ENCODE data around the gene COX11.

- TF ChIP-seq KDM4B (CRISPR knock-in tag; IDR thresholded peaks at IDR 0.05) = no peak
- TF ChIP-seq FOXK2 (IDR thresholded peaks at IDR 0.05) = no peak
- TF ChIP-seq ELF1 (CRISPR knock-in tag; IDR thresholded peaks at IDR 0.05) = no peak
- TF ChIP-seq, protein P1, sequence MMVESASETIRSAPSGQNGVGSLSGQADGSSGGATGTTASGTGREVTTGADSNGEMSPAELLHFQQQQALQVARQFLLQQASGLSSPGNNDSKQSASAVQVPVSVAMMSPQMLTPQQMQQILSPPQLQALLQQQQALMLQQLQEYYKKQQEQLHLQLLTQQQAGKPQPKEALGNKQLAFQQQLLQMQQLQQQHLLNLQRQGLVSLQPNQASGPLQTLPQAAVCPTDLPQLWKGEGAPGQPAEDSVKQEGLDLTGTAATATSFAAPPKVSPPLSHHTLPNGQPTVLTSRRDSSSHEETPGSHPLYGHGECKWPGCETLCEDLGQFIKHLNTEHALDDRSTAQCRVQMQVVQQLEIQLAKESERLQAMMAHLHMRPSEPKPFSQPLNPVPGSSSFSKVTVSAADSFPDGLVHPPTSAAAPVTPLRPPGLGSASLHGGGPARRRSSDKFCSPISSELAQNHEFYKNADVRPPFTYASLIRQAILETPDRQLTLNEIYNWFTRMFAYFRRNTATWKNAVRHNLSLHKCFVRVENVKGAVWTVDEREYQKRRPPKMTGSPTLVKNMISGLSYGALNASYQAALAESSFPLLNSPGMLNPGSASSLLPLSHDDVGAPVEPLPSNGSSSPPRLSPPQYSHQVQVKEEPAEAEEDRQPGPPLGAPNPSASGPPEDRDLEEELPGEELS (CRISPR knock-in tag; IDR thresholded peaks at IDR 0.05) = no peak
Measured at GRCh38 chr17:54950116-54950515, 18.3 kb downstream of the COX11 start.
